HCT116 (cell line): ENCODE results near the gene SHF. TPM values are rescaled to one million over a fixed set of nuclear protein-coding genes. Genes with fewer than 3 reads are reported as not detected.

Source experiments
- ATAC-seq: fragments of 200-7000 bp; cut with Tn5 transposase; 2 replicates; pipeline ENCODE4 v1.9.1; 2020; ENCODE audit warnings: mild to moderate bottlenecking, moderate library complexity
- BruUV-seq: library from RNA; stranded (reverse); fragments of 400-500 nt; replicated peaks from 2 replicates; lab custom pipeline; 2021; lab: Mats Ljungman, UMichigan
- CTCF ChIA-PET: fragments of 300-600 bp; sonication (Branson Sonifier 250); formaldehyde crosslinking; loops from one replicate; lab custom pipeline; 2021; ENCODE audit warnings: antibody characterized with exemption; lab: Charles Lee
- POLR2A ChIA-PET: fragments of 300-600, 350-600 bp; sonication (Branson Sonifier 250); formaldehyde crosslinking; loops from one replicate; lab custom pipeline; 2021; ENCODE audit warnings: antibody characterized with exemption; lab: Charles Lee
- RAD21 ChIA-PET, 2 experiments: fragments of 300-600 bp; sonication (Branson Sonifier 250); formaldehyde crosslinking; loops; one replicate each; lab custom pipeline; 2023; ENCODE audit warnings: low total read pairs in 2 of 2; ENCODE audit not compliant: uncharacterized antibody in 2 of 2, unreplicated experiment in 2 of 2, low non-redundant PET in 1 of 2; lab: Charles Lee
- DNase-seq: peaks from one replicate; pipeline ENCODE4 v3.0.0-alpha.2; 2010; ENCODE audit warnings: low read depth, low spot score
- H2AFZ ChIP-seq: fragments of 200-600 bp; shearing (Covaris generic), sonication (generic); 2 replicates; pipeline ENCODE4 v1.6.1; 2017; ENCODE audit warnings: low read depth, mixed run types, mixed read lengths, antibody characterized with exemption, low read length; ENCODE audit not compliant: poor library complexity, severe bottlenecking
- H3K27ac ChIP-seq: 2 replicates; pipeline ENCODE4 v1.5.1; 2012; ENCODE audit warnings: low read depth, low read length
- H3K27me3 ChIP-seq: fragments of 200-600 bp; sonication (generic); 2 replicates; pipeline ENCODE4 v1.6.1; 2016; ENCODE audit warnings: mixed run types, low read length, mixed read lengths; ENCODE audit not compliant: insufficient read depth
- H3K36me3 ChIP-seq, 2 experiments: fragments of 200-500 bp in 1 of 2; fragments of 200-600 bp in 1 of 2; sonication (Bioruptor generic) in 1 of 2; sonication (generic) in 1 of 2; 2 replicates each; pipeline versions ENCODE4 v1.5.1 to v1.6.1; 2014 to 2016; ENCODE audit warnings: low read length in 2 of 2, inconsistent platforms in 1 of 2, mixed read lengths in 1 of 2, mixed run types in 1 of 2; ENCODE audit not compliant: insufficient read depth in 2 of 2, control insufficient read depth in 1 of 2
- H3K4me1 ChIP-seq, 2 experiments: fragments of 200-600 bp in 1 of 2; sonication (generic) in 1 of 2; 2 replicates each; pipeline versions ENCODE4 v1.5.1 to v1.6.1; 2012 to 2017; ENCODE audit warnings: low read length in 2 of 2, inconsistent platforms in 1 of 2, mild to moderate bottlenecking in 1 of 2, mixed read lengths in 1 of 2, mixed run types in 1 of 2, moderate library complexity in 1 of 2; ENCODE audit not compliant: insufficient read depth in 2 of 2, control insufficient read depth in 1 of 2
- H3K4me2 ChIP-seq: fragments of 200-600 bp; sonication (generic); 2 replicates; pipeline ENCODE4 v1.6.1; 2017; ENCODE audit warnings: mixed run types, low read length, mixed read lengths
- H3K4me3 ChIP-seq, 2 experiments: fragments of 200-600 bp in 1 of 2; sonication (generic) in 1 of 2; replicated peaks in 1 of 2; 2 replicates each; pipeline ENCODE4 v1.5.1; 2011 to 2016; ENCODE audit warnings: low read length in 2 of 2, control low read depth in 1 of 2, low read depth in 1 of 2, mild to moderate bottlenecking in 1 of 2, mixed read lengths in 1 of 2, mixed run types in 1 of 2
- H3K79me2 ChIP-seq: fragments of 200-600 bp; sonication (generic); 2 replicates; pipeline ENCODE4 v1.6.1; 2017; ENCODE audit warnings: mild to moderate bottlenecking, mixed run types, low read length, moderate library complexity, mixed read lengths; ENCODE audit not compliant: insufficient read depth
- H3K9ac ChIP-seq: fragments of 200-600 bp; sonication (generic); 2 replicates; pipeline ENCODE4 v1.6.1; 2016; ENCODE audit warnings: low read length, mixed read lengths
- H3K9me2 ChIP-seq: fragments of 200-600 bp; sonication (generic), shearing (Covaris generic); 2 replicates; pipeline ENCODE4 v1.6.1; 2017; ENCODE audit warnings: mixed run types, mild to moderate bottlenecking, moderate library complexity; ENCODE audit not compliant: insufficient read depth
- H3K9me3 ChIP-seq, 2 experiments: fragments of 200-500 bp in 1 of 2; fragments of 200-600 bp in 1 of 2; sonication (Bioruptor generic) in 1 of 2; sonication (generic) in 1 of 2; 2 replicates each; pipeline ENCODE4 v1.6.1; 2014 to 2017; ENCODE audit warnings: low read length in 2 of 2, mixed read lengths in 2 of 2, inconsistent platforms in 1 of 2, low read depth in 1 of 2, mild to moderate bottlenecking in 1 of 2, mixed run types in 1 of 2, moderate library complexity in 1 of 2; ENCODE audit not compliant: control insufficient read depth in 1 of 2, insufficient read depth in 1 of 2
- H4K20me1 ChIP-seq: fragments of 200-600 bp; sonication (generic), shearing (Covaris generic); 2 replicates; pipeline ENCODE4 v1.6.1; 2017; ENCODE audit warnings: mixed run types, mild to moderate bottlenecking, moderate library complexity; ENCODE audit not compliant: insufficient read depth
- ATF3 ChIP-seq: IDR thresholded peaks from 2 replicates; pipeline ENCODE4 v1.6.1; 2012
- CEBPB ChIP-seq: IDR thresholded peaks from 2 replicates; pipeline ENCODE4 v1.6.1; 2012; ENCODE audit warnings: low read depth
- EGR1 ChIP-seq: IDR thresholded peaks from 2 replicates; pipeline ENCODE4 v1.6.1; 2012; ENCODE audit warnings: low read depth
- ELF1 ChIP-seq: IDR thresholded peaks from 2 replicates; pipeline ENCODE4 v1.6.1; 2012; ENCODE audit warnings: low read depth, borderline replicate concordance
- EZH2phosphoT487 ChIP-seq: fragments of 200-600 bp; IDR thresholded peaks from 2 replicates; pipeline ENCODE4 v1.6.1; 2018; ENCODE audit warnings: antibody characterized with exemption, borderline replicate concordance
- FOSL1 ChIP-seq: IDR thresholded peaks from 2 replicates; pipeline ENCODE4 v1.6.1; 2012; ENCODE audit warnings: low read depth
- RAD21 ChIP-seq: IDR thresholded peaks from 2 replicates; pipeline ENCODE4 v1.6.1; 2012; ENCODE audit warnings: low read depth, mild to moderate bottlenecking
- REST ChIP-seq: IDR thresholded peaks from 2 replicates; pipeline ENCODE4 v1.6.1; 2012; ENCODE audit warnings: low read depth
- SRF ChIP-seq: IDR thresholded peaks from 2 replicates; pipeline ENCODE4 v1.6.1; 2012; ENCODE audit warnings: low read depth
- intact Hi-C: fragments of 100-400 bp; cut with micrococcal nuclease; formaldehyde crosslinking; loops from 2 replicates; pipeline ENCODE4 v1.10.0; 2022
- total RNA-seq: library from RNA; stranded (reverse); gene quantifications from one replicate; pipeline ENCODE4 v1.2.1, GENCODE V29; 2021; ENCODE audit not compliant: unreplicated experiment
- TF ChIP-seq, protein P1 (sequence below): IDR thresholded peaks from 2 replicates; pipeline ENCODE4 v1.6.1; 2011; ENCODE audit warnings: mild to moderate bottlenecking, low read length, moderate library complexity; ENCODE audit not compliant: insufficient replicate concordance; ENCODE audit errors: extremely low read depth

Gene SHF
- total RNA-seq, 1 experiment from 2014 or later, result 2.6 TPM

- no peaks in the 10 kb centered on the region for H4K20me1 ChIP-seq
- DNase-seq (no peak), ATAC-seq (no peak)
- H3K27me3 ChIP-seq, result no peaks in the 10 kb centered on the region
- no peak for TF ChIP-seq FOSL1
- TF ChIP-seq RAD21, result no peak
- TF ChIP-seq EZH2phosphoT487, result no peak
- TF ChIP-seq CEBPB, result no peak
- no peak for TF ChIP-seq ATF3
- no peak for TF ChIP-seq ELF1
- no peak for TF ChIP-seq EGR1
- H3K4me2 ChIP-seq, result peak overlapping the region; percentile 80; the same call in 1 of the 2 replicates
- ChIA-PET RAD21 (no interaction called here), CTCF (interaction anchor here (0.9 to 3.3 kb wide), 2 partner anchors 34 to 265 kb away, joined by 3 to 44 read pairs; no protein-coding TSS in a partner anchor), POLR2A (no interaction called here)
- peak overlapping the region; percentile 8; the same call in 1 of the 2 replicates for H3K27ac ChIP-seq
- no peaks in the 10 kb centered on the region for H3K9me2 ChIP-seq
- H2AFZ ChIP-seq, result no peak overlapping the region
- no peaks in the 10 kb centered on the region for H3K36me3 ChIP-seq
- no TSS peak for BruUV-seq
- H3K9ac ChIP-seq, result no peak overlapping the region
- peaks cover 15 to 34% of the 10 kb centered on the region in 2 experiments for H3K4me1 ChIP-seq
- H3K79me2 ChIP-seq, result 0 out of 2 replicates have a peak, but pooled peaks cover 6% of the 10 kb centered on the region
- intact Hi-C loops, result loop anchor here (10.0 kb wide), 1 partner anchor 449 kb away; no protein-coding TSS in a partner anchor
- H3K9me3 ChIP-seq, result no peaks in the 10 kb centered on the region
- H3K4me3 ChIP-seq, result no peak overlapping the region
Measured at GRCh38 chr15:45165536-45165935, 22.2 kb downstream of the SHF start.

DNA sequence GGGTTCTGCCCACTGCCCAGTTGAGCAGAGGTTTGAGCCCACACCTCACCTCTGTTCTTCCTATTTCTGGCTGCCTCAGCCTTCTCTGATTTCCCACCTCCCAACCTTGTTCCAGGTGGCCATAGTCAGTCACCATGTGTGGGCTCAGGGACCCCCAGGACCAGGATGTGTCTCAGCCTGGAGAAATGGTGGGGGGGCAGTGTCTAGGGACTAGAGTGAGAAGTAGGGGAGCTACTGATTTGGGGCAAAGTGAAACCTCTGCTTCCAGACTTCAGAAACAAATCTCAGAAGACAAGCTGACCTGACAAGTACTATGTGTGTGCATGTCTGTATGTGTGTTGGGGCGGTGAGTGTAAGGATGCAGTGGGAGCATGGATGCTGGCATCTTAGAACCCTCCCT lies 22.9 kb downstream of the SHF start:
- ChIA-PET RAD21 (interaction anchor here in 1 of 2 experiments (1.1 kb wide), 1 partner anchor 103 kb away, joined by 3 read pairs; no protein-coding TSS in a partner anchor), CTCF (interaction anchor here (0.9 to 4.0 kb wide), 5 partner anchors 15 to 293 kb away, joined by 3 to 48 read pairs (median 42); a partner anchor contains a TSS), POLR2A (no interaction called here)
- Histone ChIP-seq H3K9me3 (no peaks in the 10 kb centered on the region), H2AFZ (no peak overlapping the region), H3K27ac (peak overlapping the region; percentile 8; the same call in 1 of the 2 replicates), H3K4me2 (no peak overlapping the region), H3K9ac (no peak overlapping the region), H3K79me2 (0 out of 2 replicates have a peak, but pooled peaks cover 6% of the 10 kb centered on the region), H4K20me1 (no peaks in the 10 kb centered on the region), H3K36me3 (no peaks in the 10 kb centered on the region), H3K4me1 (peaks cover 15 to 34% of the 10 kb centered on the region in 2 experiments), H3K4me3 (no peak overlapping the region), H3K27me3 (no peaks in the 10 kb centered on the region), H3K9me2 (no peaks in the 10 kb centered on the region)
- intact Hi-C loops, result loop anchor here (10.0 kb wide), 1 partner anchor 450 kb away; no protein-coding TSS in a partner anchor
- TF ChIP-seq EGR1 (no peak), CEBPB (no peak), SRF (no peak), REST (no peak)
- TF ChIP-seq, protein P1, sequence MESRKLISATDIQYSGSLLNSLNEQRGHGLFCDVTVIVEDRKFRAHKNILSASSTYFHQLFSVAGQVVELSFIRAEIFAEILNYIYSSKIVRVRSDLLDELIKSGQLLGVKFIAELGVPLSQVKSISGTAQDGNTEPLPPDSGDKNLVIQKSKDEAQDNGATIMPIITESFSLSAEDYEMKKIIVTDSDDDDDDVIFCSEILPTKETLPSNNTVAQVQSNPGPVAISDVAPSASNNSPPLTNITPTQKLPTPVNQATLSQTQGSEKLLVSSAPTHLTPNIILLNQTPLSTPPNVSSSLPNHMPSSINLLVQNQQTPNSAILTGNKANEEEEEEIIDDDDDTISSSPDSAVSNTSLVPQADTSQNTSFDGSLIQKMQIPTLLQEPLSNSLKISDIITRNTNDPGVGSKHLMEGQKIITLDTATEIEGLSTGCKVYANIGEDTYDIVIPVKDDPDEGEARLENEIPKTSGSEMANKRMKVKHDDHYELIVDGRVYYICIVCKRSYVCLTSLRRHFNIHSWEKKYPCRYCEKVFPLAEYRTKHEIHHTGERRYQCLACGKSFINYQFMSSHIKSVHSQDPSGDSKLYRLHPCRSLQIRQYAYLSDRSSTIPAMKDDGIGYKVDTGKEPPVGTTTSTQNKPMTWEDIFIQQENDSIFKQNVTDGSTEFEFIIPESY, result no peak
- no peak for DNase-seq
- no peak for ATAC-seq
- no TSS peak for BruUV-seq
